ENCODE data around the gene PIK3R6.

Gene PIK3R6

GRCh38 chr17:8849311-8850041, 18.0 kb downstream of the PIK3R6 start:
- DNase-seq: no peak

GRCh38 chr17:8847891-8848290, 19.6 kb downstream of the PIK3R6 start:
- no peak for DNase-seq

GRCh38 chr17:8846768-8847211, 20.7 kb downstream of the PIK3R6 start:
- no peak for DNase-seq

- no peak for DNase-seq
Observed at GRCh38 chr17:8844229-8845218, 22.9 kb downstream of the PIK3R6 start.

GRCh38 chr17:8843344-8843743, 24.1 kb downstream of the PIK3R6 start:
- no peak for DNase-seq

GRCh38 chr17:8841844-8842243, 25.6 kb downstream of the PIK3R6 start:
- no peak for DNase-seq

- no peak for DNase-seq
Observed at GRCh38 chr17:8839410-8839935, 28.0 kb downstream of the PIK3R6 start.

GRCh38 chr17:8838551-8839095, 28.9 kb downstream of the PIK3R6 start:
- no peak for DNase-seq

GRCh38 chr17:8837563-8838075, 29.9 kb downstream of the PIK3R6 start:
- DNase-seq: no peak

- DNase-seq: no peak
Observed at GRCh38 chr17:8836821-8837562, 30.5 kb downstream of the PIK3R6 start.

GRCh38 chr17:8835631-8836364, 31.7 kb downstream of the PIK3R6 start:
- no peak for DNase-seq

- no peak for DNase-seq
Observed at GRCh38 chr17:8835106-8835505, 32.4 kb downstream of the PIK3R6 start.

GRCh38 chr17:8832711-8833352, 34.6 kb downstream of the PIK3R6 start:
- DNase-seq: peak; percentile 42

GRCh38 chr17:8831234-8831849, 36.1 kb downstream of the PIK3R6 start:
- DNase-seq: no peak

GRCh38 chr17:8830141-8830540, 37.3 kb downstream of the PIK3R6 start:
- no peak for DNase-seq

- no peak for DNase-seq
Observed at GRCh38 chr17:8829036-8829941, 38.2 kb downstream of the PIK3R6 start.

- no peak for DNase-seq
Observed at GRCh38 chr17:8828517-8828875, 39.0 kb downstream of the PIK3R6 start.

GRCh38 chr17:8826808-8827435, 40.6 kb downstream of the PIK3R6 start:
- no peak for DNase-seq

- no peak for DNase-seq
Observed at GRCh38 chr17:8825802-8826201, 41.7 kb downstream of the PIK3R6 start.
